Type B pancreatic cell (in vitro differentiated cells): ENCODE data around the gene TAF3. TPM values are rescaled to one million over a fixed set of nuclear protein-coding genes. Genes with fewer than 3 reads are reported as not detected.

ENCODE experiments used
- DNase-seq: peaks from one replicate; pipeline ENCODE4 v3.0.0; 2021; ENCODE audit warnings: mixed read lengths; ENCODE audit not compliant: unreplicated experiment; ENCODE audit errors: extremely low spot score
- H3K27ac Mint-ChIP-seq: 2 replicates; pipeline ENCODE4 v1.8.0; 2021; ENCODE audit warnings: mild to moderate bottlenecking, mixed read lengths
- H3K27me3 Mint-ChIP-seq: 2 replicates; pipeline ENCODE4 v1.8.0; 2021; ENCODE audit warnings: mixed read lengths
- H3K36me3 Mint-ChIP-seq: 2 replicates; pipeline ENCODE4 v1.8.0; 2021; ENCODE audit warnings: mixed read lengths
- H3K4me1 Mint-ChIP-seq: one replicate; pipeline ENCODE4 v1.8.0; 2021; ENCODE audit warnings: mixed read lengths; ENCODE audit not compliant: unreplicated experiment
- H3K4me3 Mint-ChIP-seq: 2 replicates; pipeline ENCODE4 v1.8.0; 2021; ENCODE audit warnings: mild to moderate bottlenecking, mixed read lengths
- H3K9me3 Mint-ChIP-seq: 2 replicates; pipeline ENCODE4 v1.8.0; 2021; ENCODE audit warnings: mixed read lengths
- total RNA-seq: library from RNA; stranded (reverse); gene quantifications from 2 replicates; pipeline ENCODE4 v1.2.1, GENCODE V29; 2021; ENCODE audit warnings: low replicate concordance
- TF ChIP-seq, protein P1 (sequence below): fragments of 200-600 bp; sonication (generic); conservative IDR thresholded peaks from 2 replicates; pipeline ENCODE4 v1.5.0; 2021; ENCODE audit warnings: antibody characterized with exemption, mild to moderate bottlenecking

Gene TAF3
- total RNA-seq, 1 donor from 2014 or later, result 9.9 TPM

DNA sequence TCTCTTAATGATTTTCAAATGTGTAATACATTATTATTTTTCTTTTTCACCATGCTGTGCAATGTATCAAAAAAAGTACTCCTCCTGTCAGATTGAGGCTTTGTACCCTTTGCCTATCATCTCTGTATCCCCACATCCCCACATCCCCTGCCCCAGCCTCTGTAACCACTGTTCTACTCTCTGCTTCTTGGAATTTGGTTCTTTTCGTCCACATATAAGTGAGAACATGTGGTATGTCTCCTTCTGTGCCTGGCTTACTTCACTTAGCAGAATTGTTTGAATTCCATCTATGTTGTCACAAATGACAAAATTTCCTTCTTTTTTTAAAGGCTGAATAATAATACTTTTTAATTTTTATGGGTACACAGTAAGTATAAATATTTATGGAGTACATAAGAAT lies 13.8 kb downstream of the TAF3 start:
- Mint-ChIP-seq H3K27me3 (no peaks in the 10 kb centered on the region), H3K27ac (no peak overlapping the region), H3K36me3 (peaks cover 21% of the 10 kb centered on the region), H3K4me3 (no peak overlapping the region), H3K4me1 (no peaks in the 10 kb centered on the region), H3K9me3 (no peaks in the 10 kb centered on the region)
- TF ChIP-seq, protein P1, sequence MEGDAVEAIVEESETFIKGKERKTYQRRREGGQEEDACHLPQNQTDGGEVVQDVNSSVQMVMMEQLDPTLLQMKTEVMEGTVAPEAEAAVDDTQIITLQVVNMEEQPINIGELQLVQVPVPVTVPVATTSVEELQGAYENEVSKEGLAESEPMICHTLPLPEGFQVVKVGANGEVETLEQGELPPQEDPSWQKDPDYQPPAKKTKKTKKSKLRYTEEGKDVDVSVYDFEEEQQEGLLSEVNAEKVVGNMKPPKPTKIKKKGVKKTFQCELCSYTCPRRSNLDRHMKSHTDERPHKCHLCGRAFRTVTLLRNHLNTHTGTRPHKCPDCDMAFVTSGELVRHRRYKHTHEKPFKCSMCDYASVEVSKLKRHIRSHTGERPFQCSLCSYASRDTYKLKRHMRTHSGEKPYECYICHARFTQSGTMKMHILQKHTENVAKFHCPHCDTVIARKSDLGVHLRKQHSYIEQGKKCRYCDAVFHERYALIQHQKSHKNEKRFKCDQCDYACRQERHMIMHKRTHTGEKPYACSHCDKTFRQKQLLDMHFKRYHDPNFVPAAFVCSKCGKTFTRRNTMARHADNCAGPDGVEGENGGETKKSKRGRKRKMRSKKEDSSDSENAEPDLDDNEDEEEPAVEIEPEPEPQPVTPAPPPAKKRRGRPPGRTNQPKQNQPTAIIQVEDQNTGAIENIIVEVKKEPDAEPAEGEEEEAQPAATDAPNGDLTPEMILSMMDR, result no peak
- no peak for DNase-seq

DNA sequence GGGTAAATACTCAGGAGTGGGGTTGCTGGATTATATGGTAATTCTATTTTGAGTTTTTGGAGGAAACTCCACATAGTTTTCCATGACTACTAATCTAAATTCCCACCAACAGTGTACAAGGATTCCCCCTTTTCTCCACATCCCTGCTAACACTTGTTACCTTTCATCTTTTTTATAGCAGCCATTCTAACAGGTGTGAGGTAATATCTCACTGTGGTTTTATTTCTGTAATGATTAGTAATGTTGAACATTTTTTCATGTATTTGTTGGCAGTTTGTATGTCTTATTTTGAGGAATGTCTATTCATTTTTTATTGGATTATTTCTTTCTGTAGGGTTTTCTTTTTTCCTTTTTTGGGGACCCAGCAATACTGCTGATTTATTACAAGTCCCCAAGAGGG lies 14.9 kb downstream of the TAF3 start:
- TF ChIP-seq, protein P1, result no peak
- no peak overlapping the region for H3K4me3 Mint-ChIP-seq
- H3K27me3 Mint-ChIP-seq, result no peaks in the 10 kb centered on the region
- H3K27ac Mint-ChIP-seq, result no peak overlapping the region
- peaks cover 18% of the 10 kb centered on the region for H3K36me3 Mint-ChIP-seq
- DNase-seq, result no peak
- H3K9me3 Mint-ChIP-seq, result no peaks in the 10 kb centered on the region
- no peaks in the 10 kb centered on the region for H3K4me1 Mint-ChIP-seq

DNA sequence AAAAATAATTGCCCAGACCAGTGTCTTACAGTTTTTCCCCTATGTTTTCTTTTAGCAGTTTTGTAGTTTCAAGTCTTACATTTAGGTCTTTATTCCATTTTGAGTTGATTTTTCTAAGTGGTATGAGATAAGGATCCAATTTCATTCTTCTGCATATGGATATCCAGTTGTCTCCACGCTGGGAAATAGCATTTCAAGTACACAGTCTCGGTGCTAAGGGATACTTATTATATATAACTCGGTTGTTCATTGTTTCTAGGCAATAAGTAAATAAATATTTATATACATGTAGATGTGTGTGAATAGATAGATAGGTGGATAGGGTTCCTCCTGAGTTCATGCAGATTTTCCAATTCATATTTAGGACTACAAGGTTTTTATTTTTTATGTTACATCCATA lies 16.0 kb downstream of the TAF3 start:
- TF ChIP-seq, protein P1, result no peak
- Mint-ChIP-seq H3K36me3 (peaks cover 16% of the 10 kb centered on the region), H3K27me3 (no peaks in the 10 kb centered on the region), H3K4me1 (no peaks in the 10 kb centered on the region), H3K4me3 (no peak overlapping the region), H3K9me3 (no peaks in the 10 kb centered on the region), H3K27ac (no peak overlapping the region)
- no peak for DNase-seq

DNA sequence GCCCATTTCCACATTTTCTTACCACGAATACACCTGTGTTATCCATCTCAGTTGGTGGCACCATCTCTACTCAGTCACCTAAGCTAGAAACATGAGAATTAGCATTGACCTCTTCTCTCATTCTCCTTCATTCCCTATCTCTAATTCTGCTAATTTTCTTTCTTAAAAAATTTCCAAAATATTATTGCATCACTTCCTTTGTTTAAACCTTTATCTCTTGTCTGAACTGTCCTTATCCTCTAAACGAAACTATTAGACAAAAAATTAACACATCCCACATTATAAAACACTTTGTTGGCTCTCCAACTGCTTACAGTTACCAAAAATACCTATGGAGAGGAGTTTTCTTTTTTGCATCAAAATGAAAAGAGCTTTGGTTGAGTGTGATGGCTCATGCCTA lies 18.3 kb downstream of the TAF3 start:
- Mint-ChIP-seq H3K36me3 (peaks cover 8% of the 10 kb centered on the region), H3K27ac (no peak overlapping the region), H3K4me3 (no peak overlapping the region), H3K4me1 (no peaks in the 10 kb centered on the region), H3K9me3 (no peaks in the 10 kb centered on the region), H3K27me3 (no peaks in the 10 kb centered on the region)
- TF ChIP-seq, protein P1, result no peak
- DNase-seq, result no peak

DNA sequence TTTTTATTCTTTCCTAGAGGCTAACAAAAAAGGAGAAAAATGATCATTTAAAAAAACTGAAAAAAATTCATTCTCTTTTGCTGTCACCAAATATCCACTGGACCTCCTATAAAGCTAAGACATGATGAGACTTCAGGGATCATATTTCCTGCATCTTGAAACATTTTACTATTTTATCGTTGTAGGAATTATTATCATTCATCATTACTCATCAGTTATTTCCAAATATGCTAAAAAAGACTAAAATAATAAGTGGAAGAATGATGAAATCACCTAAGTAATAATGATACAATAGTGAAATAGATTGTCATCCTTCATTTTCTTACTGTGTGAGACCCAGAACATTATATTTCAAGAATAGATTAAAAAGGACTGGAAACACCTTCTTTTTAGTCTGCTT lies 28.3 kb downstream of the TAF3 start:
- DNase-seq, result no peak
- peaks cover 4% of the 10 kb centered on the region for H3K4me1 Mint-ChIP-seq
- H3K4me3 Mint-ChIP-seq, result no peak overlapping the region
- H3K27me3 Mint-ChIP-seq, result no peaks in the 10 kb centered on the region
- peaks cover 5% of the 10 kb centered on the region for H3K9me3 Mint-ChIP-seq
- H3K27ac Mint-ChIP-seq, result no peak overlapping the region
- peaks cover 4% of the 10 kb centered on the region for H3K36me3 Mint-ChIP-seq
- TF ChIP-seq, protein P1, result no peak

DNA sequence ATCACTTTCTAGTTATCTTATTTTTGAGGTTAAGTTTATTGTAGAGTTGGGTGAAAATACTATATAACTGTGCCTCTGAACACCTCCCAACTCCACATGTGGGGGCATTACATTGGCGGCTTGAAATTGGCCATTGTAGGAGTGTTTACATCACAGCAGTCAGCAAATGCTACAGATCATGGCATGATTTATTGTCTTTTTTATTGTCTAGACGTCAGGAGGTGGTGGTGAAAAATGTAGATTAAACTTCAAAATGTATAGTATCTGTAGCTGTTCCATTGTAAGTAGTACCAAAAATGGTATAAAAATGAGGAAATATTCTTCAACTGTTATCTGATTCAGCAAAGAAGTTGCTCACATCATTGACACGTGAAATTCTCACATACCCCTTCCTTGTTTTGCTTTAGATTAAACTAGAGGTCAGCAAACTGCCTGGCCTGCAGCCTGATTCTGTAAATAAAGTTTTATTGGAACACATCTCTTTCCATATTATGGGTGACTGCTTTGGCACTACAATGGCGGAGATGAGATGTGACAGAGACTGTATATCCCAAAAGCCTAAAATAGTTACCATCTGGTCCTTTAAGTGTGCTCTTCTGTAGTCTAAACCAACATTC lies 35.0 kb downstream of the TAF3 start:
- TF ChIP-seq, protein P1, result no peak
- Mint-ChIP-seq H3K9me3 (no peaks in the 10 kb centered on the region), H3K27me3 (no peaks in the 10 kb centered on the region), H3K36me3 (peaks cover 6% of the 10 kb centered on the region), H3K4me3 (no peak overlapping the region), H3K27ac (no peak overlapping the region), H3K4me1 (peaks cover 18% of the 10 kb centered on the region)
- DNase-seq, result no peak
